C4-2B (cell line): ENCODE data around the gene VOPP1.
"Not testable (repeated sequence)": the region's sequence is repeated elsewhere in the genome, so short reads cannot be mapped to it uniquely, and the experiment has no call there.

Experiments
- CTCF ChIP-seq: fragments of 450-650 bp; conservative IDR thresholded peaks from 2 replicates; pipeline ENCODE4 v1.5.1; 2017; ENCODE audit warnings: mild to moderate bottlenecking
- ZFX ChIP-seq: fragments of 450-650 bp; IDR thresholded peaks from 2 replicates; pipeline ENCODE4 v1.6.1; 2017

GRCh38 chr7:55609726-55610125 is 37.4 kb upstream of the VOPP1 start:
- not testable (repeated sequence) for TF ChIP-seq CTCF, ZFX
